ENCODE results near the gene C20orf173.
"Not testable (repeated sequence)": the region's sequence is repeated elsewhere in the genome, so short reads cannot be mapped to it uniquely, and the experiment has no call there.

The C20orf173 gene

GRCh38 chr20:35558451-35558850 is 29.0 kb upstream of the C20orf173 start:
- Histone ChIP-seq H2AK5ac (ENCODE audit: low read length, severe bottlenecking) (no peak overlapping the region), H4K91ac (ENCODE audit: low read length) (no peak overlapping the region), H4K8ac (ENCODE audit: low read length) (no peak overlapping the region), H2AFZ (ENCODE audit: low read depth, low read length) (no peak overlapping the region), H3K14ac (ENCODE audit: low read length in 2 of 2) (no peak overlapping the region), H3K4me1 (ENCODE audit: control insufficient read depth, insufficient read depth, low read depth, low read length) (peaks cover 9% of the 10 kb centered on the region), H3K23ac (ENCODE audit: low read length in 2 of 2) (no peak overlapping the region), H2BK12ac (ENCODE audit: low read length in 2 of 2) (no peak overlapping the region), H3K4me2 (ENCODE audit: low read length, poor library complexity, severe bottlenecking) (no peak overlapping the region), H2BK15ac (ENCODE audit: low read depth, poor library complexity, severe bottlenecking) (no peak overlapping the region), H3K9ac (ENCODE audit: low read length) (no peak overlapping the region), H3K36me3 (ENCODE audit: control insufficient read depth in 1 of 2, insufficient read depth in 2 of 2, low read depth in 1 of 2, low read length in 2 of 2) (peaks cover 50 to 69% of the 10 kb centered on the region in 2 experiments), H3K27ac (ENCODE audit: low read length, poor library complexity, severe bottlenecking) (no peak overlapping the region), H3K18ac (ENCODE audit: low read depth in 1 of 2, low read length in 2 of 2) (no peak overlapping the region), H2BK120ac (ENCODE audit: low read depth, low read length) (no peak overlapping the region), H2BK5ac (ENCODE audit: low read depth, low read length, poor library complexity, severe bottlenecking) (no peak overlapping the region), H3K4ac (ENCODE audit: low read depth in 1 of 2, low read length in 2 of 2) (no peak overlapping the region), H3K4me3 (ENCODE audit: insufficient read depth in 1 of 2, low read depth in 1 of 2, low read length in 2 of 2) (no peak overlapping the region), H3K79me1 (replicated peaks; ENCODE audit: low read length, poor library complexity, severe bottlenecking) (peaks cover 6% of the 10 kb centered on the region), H3K9me3 (ENCODE audit: control insufficient read depth, low read length) (no peaks in the 10 kb centered on the region), H3K27me3 (ENCODE audit: control insufficient read depth in 1 of 2, insufficient read depth in 1 of 2, low read length in 2 of 2) (no peaks in the 10 kb centered on the region)
- 95% methylated on average over 3 of the region's 4 CpGs for WGBS
- DNase-seq: no peak

GRCh38 chr20:35556871-35557270 is 27.4 kb upstream of the C20orf173 start:
- Histone ChIP-seq H3K18ac (ENCODE audit: low read depth in 1 of 2, low read length in 2 of 2) (no peak overlapping the region), H2AFZ (ENCODE audit: low read depth, low read length) (no peak overlapping the region), H3K14ac (ENCODE audit: low read length in 2 of 2) (no peak overlapping the region), H3K27me3 (ENCODE audit: control insufficient read depth in 1 of 2, insufficient read depth in 1 of 2, low read length in 2 of 2) (no peaks in the 10 kb centered on the region), H3K4me1 (ENCODE audit: control insufficient read depth, insufficient read depth, low read depth, low read length) (peaks cover 9% of the 10 kb centered on the region), H3K4ac (ENCODE audit: low read depth in 1 of 2, low read length in 2 of 2) (no peak overlapping the region), H2BK120ac (ENCODE audit: low read depth, low read length) (no peak overlapping the region), H2BK15ac (ENCODE audit: low read depth, poor library complexity, severe bottlenecking) (no peak overlapping the region), H2BK5ac (ENCODE audit: low read depth, low read length, poor library complexity, severe bottlenecking) (no peak overlapping the region), H3K27ac (ENCODE audit: low read length, poor library complexity, severe bottlenecking) (no peak overlapping the region), H2BK12ac (ENCODE audit: low read length in 2 of 2) (no peak overlapping the region), H3K79me1 (replicated peaks; ENCODE audit: low read length, poor library complexity, severe bottlenecking) (peaks cover 11% of the 10 kb centered on the region), H3K23ac (ENCODE audit: low read length in 2 of 2) (no peak overlapping the region), H2AK5ac (ENCODE audit: low read length, severe bottlenecking) (no peak overlapping the region), H3K4me2 (ENCODE audit: low read length, poor library complexity, severe bottlenecking) (no peak overlapping the region), H3K4me3 (ENCODE audit: insufficient read depth in 1 of 2, low read depth in 1 of 2, low read length in 2 of 2) (no peak overlapping the region), H4K8ac (ENCODE audit: low read length) (no peak overlapping the region), H4K91ac (ENCODE audit: low read length) (no peak overlapping the region), H3K36me3 (ENCODE audit: control insufficient read depth in 1 of 2, insufficient read depth in 2 of 2, low read depth in 1 of 2, low read length in 2 of 2) (peaks cover 63 to 80% of the 10 kb centered on the region in 2 experiments), H3K9me3 (ENCODE audit: control insufficient read depth, low read length) (no peaks in the 10 kb centered on the region), H3K9ac (ENCODE audit: low read length) (no peak overlapping the region)
- WGBS: 96% methylated on average over 8 of the region's 8 CpGs
- DNase-seq: no peak

GRCh38 chr20:35555951-35556645 is 26.6 kb upstream of the C20orf173 start:
- Histone ChIP-seq H3K79me1 (replicated peaks; ENCODE audit: low read length, poor library complexity, severe bottlenecking) (peaks cover 16% of the 10 kb centered on the region), H3K4ac (ENCODE audit: low read depth in 1 of 2, low read length in 2 of 2) (no peak overlapping the region), H3K4me1 (ENCODE audit: control insufficient read depth, insufficient read depth, low read depth, low read length) (peaks cover 5% of the 10 kb centered on the region), H2BK120ac (ENCODE audit: low read depth, low read length) (no peak overlapping the region), H3K27ac (ENCODE audit: low read length, poor library complexity, severe bottlenecking) (no peak overlapping the region), H3K27me3 (ENCODE audit: control insufficient read depth in 1 of 2, insufficient read depth in 1 of 2, low read length in 2 of 2) (no peaks in the 10 kb centered on the region), H4K8ac (ENCODE audit: low read length) (no peak overlapping the region), H2AK5ac (ENCODE audit: low read length, severe bottlenecking) (no peak overlapping the region), H3K23ac (ENCODE audit: low read length in 2 of 2) (no peak overlapping the region), H3K4me2 (ENCODE audit: low read length, poor library complexity, severe bottlenecking) (no peak overlapping the region), H2BK12ac (ENCODE audit: low read length in 2 of 2) (no peak overlapping the region), H3K9ac (ENCODE audit: low read length) (no peak overlapping the region), H2BK15ac (ENCODE audit: low read depth, poor library complexity, severe bottlenecking) (no peak overlapping the region), H3K9me3 (ENCODE audit: control insufficient read depth, low read length) (no peaks in the 10 kb centered on the region), H2AFZ (ENCODE audit: low read depth, low read length) (no peak overlapping the region), H2BK5ac (ENCODE audit: low read depth, low read length, poor library complexity, severe bottlenecking) (no peak overlapping the region), H3K4me3 (ENCODE audit: insufficient read depth in 1 of 2, low read depth in 1 of 2, low read length in 2 of 2) (no peak overlapping the region), H3K18ac (ENCODE audit: low read depth in 1 of 2, low read length in 2 of 2) (no peak overlapping the region), H3K14ac (ENCODE audit: low read length in 2 of 2) (no peak overlapping the region), H4K91ac (ENCODE audit: low read length) (no peak overlapping the region), H3K36me3 (ENCODE audit: control insufficient read depth in 1 of 2, insufficient read depth in 2 of 2, low read depth in 1 of 2, low read length in 2 of 2) (peaks cover 71 to 88% of the 10 kb centered on the region in 2 experiments)
- no peak for DNase-seq
- 99% methylated on average over 21 of the region's 21 CpGs for WGBS

GRCh38 chr20:35555461-35555860 is 26.0 kb upstream of the C20orf173 start:
- not testable (repeated sequence) for H3K14ac ChIP-seq (ENCODE audit: low read length in 2 of 2); H3K18ac ChIP-seq (ENCODE audit: low read depth in 1 of 2, low read length in 2 of 2); H3K9ac ChIP-seq (ENCODE audit: low read length); H3K9me3 ChIP-seq (ENCODE audit: control insufficient read depth, low read length); H3K27ac ChIP-seq (ENCODE audit: low read length, poor library complexity, severe bottlenecking); H3K23ac ChIP-seq (ENCODE audit: low read length in 2 of 2); H4K8ac ChIP-seq (ENCODE audit: low read length); H3K27me3 ChIP-seq (ENCODE audit: control insufficient read depth in 1 of 2, insufficient read depth in 1 of 2, low read length in 2 of 2); H2BK12ac ChIP-seq (ENCODE audit: low read length in 2 of 2); H3K4me2 ChIP-seq (ENCODE audit: low read length, poor library complexity, severe bottlenecking); H2AK5ac ChIP-seq (ENCODE audit: low read length, severe bottlenecking); H2BK15ac ChIP-seq (ENCODE audit: low read depth, poor library complexity, severe bottlenecking); H3K4me1 ChIP-seq (ENCODE audit: control insufficient read depth, insufficient read depth, low read depth, low read length); H3K4me3 ChIP-seq (ENCODE audit: insufficient read depth in 1 of 2, low read depth in 1 of 2, low read length in 2 of 2); H2AFZ ChIP-seq (ENCODE audit: low read depth, low read length); DNase-seq; H2BK120ac ChIP-seq (ENCODE audit: low read depth, low read length); H3K4ac ChIP-seq (ENCODE audit: low read depth in 1 of 2, low read length in 2 of 2); H4K91ac ChIP-seq (ENCODE audit: low read length); H2BK5ac ChIP-seq (ENCODE audit: low read depth, low read length, poor library complexity, severe bottlenecking)
- peaks cover 16% of the 10 kb centered on the region for H3K79me1 ChIP-seq (replicated peaks; ENCODE audit: low read length, poor library complexity, severe bottlenecking)
- 97% methylated on average over 4 of the region's 4 CpGs for WGBS
- peaks cover 77 to 94% of the 10 kb centered on the region in 2 experiments for H3K36me3 ChIP-seq (ENCODE audit: control insufficient read depth in 1 of 2, insufficient read depth in 2 of 2, low read depth in 1 of 2, low read length in 2 of 2)
